ENCODE data around the gene TIGD2. TPM values are rescaled to one million over a fixed set of nuclear protein-coding genes. Genes with fewer than 3 reads are reported as not detected.
A peak's percentile ranks its signal among the peaks of the same experiment; 100 is the strongest.

TIGD2 gene
- 11.6 and 11.9 TPM in 2 replicates for total RNA-seq (2014; rRNA removed; shearing (Covaris generic))

- peak; percentile 76 for DNase-seq (ENCODE audit: low read depth)
These were observed at the start of gene TIGD2 for GRCh38 chr4:89110986-89111832. Gene TIGD2 (plus strand): TSS chr4:89111533. CDS start chr4:89112975, 1,442 bp downstream.

- peak; percentile 9 for DNase-seq (ENCODE audit: low read depth)
These were observed 46.5 kb upstream of the TIGD2 start for GRCh38 chr4:89064848-89065247.

- DNase-seq (ENCODE audit: low read depth) = peak; percentile 12
These were observed 43.9 kb upstream of the TIGD2 start for GRCh38 chr4:89067417-89067816.

DNA sequence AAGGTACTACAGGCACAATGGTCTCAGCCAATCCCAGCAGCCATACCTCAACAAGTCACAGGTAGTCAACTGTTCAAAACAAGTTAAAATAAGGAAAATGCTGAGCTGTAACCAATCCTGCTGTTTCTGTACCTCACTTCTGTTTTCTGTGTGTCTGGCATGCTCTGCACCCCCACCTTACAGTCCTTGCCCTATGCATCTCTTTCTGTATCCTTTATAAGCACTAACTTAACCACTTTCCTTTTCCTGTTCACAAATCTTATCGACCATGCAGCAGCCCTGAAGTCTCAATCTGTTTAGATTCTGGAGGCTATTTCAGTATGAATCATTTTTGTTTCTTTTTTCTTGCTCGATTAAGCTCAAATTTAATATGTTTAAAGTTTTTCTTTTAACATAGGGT, 41.9 kb upstream of the TIGD2 start:
- no peak for DNase-seq (ENCODE audit: low read depth)

DNA sequence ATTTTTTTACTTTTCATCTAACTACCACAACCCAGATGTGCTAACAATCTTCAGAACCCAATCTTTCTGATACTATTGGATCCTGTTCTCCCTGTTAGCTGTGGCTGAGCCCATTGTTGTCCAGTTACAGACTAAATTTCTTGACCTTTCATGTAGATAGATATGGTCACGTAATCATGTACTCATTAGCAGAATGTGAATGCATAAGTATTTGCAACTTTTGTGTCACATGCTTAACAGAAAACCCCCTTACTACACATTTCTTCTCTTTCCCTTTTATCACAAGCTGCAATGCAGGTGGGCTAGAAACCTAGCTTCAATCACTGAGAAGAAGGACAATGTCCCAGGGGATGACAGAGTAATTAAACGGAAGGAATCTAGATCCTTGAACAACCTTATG, 41.3 kb upstream of the TIGD2 start:
- no peak for DNase-seq (ENCODE audit: low read depth)

- DNase-seq (ENCODE audit: low read depth) = no peak
These were observed 40.0 kb upstream of the TIGD2 start for GRCh38 chr4:89071311-89071710.

DNA sequence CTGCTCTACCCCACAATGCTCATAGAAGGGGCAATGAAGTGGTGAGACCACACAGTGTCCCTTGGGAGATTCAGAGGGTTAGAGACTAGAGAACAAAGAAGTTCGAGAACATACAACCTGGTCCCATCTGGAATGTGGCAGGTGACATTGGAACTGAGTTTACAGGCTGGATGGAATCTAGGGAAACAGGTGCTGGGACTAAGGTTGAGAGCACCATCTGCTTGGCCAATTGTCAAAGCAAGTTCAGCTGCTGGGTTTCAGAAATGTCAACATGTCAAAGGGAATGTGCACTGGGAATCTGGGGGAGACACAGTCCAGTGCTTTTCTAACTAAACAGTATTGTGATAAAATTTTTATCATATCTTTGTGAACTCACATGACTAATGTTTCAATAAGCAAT, 38.4 kb upstream of the TIGD2 start:
- no peak for DNase-seq (ENCODE audit: low read depth)

DNA sequence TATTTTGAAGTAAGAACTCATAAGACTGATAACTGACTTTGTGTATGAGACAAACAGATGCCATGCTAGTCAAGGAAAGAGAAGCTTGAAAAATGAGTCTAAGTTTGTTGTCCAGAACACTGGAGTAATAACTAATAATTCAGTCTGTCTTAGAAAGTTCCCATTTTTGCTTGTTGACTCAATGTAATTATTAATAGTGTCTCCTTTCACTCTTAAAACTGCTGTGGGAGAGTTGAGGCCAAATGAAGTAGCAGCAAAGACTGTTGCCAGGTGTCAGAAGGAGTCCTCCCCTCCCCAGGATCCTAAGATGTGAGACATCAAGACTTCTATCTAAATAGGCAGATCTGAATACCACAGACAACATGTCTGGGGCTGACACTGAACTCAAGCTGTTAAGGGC, 33.6 kb upstream of the TIGD2 start:
- no peak for DNase-seq (ENCODE audit: low read depth)

- no peak for DNase-seq (ENCODE audit: low read depth)
These were observed 33.0 kb upstream of the TIGD2 start for GRCh38 chr4:89078300-89078699.

DNA sequence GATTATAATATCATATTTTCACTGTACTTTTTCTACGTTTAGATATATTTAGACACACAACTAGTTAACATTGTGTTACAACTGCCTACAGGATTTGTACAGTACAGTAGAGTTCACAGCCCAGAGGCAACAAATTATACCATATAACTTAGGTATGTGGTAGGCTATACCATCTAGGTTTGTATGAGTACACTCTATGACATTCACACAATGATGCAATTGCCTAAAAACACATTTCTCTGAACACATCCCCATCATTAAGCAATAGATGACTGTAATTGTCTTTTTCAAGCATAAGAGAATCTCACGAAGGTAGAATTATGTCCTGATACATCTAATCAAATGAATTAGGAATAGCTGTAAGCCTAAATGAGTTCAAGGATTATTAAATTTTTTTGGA, 12.3 kb upstream of the TIGD2 start:
- no peak for DNase-seq (ENCODE audit: low read depth)

DNA sequence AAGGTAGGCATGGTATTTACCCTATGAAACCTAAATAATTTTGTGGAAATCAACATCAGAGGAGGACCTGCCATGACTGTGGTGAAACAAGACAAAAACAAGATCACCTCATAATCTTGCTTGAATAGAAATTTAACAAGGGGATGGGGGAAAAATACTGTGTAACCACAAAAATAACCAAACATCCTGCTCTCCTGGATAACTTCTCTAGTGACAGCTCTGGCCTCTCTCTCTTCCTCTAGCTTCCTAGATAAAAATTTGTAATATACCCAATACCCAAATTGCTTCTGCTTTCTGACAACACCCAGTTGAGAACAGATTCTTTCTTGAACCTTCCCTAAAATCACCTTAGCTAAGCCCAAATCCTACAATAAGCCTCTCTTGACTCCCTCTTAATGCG, 11.9 kb upstream of the TIGD2 start:
- DNase-seq (ENCODE audit: low read depth) = no peak

GRCh38 chr4:89100853-89101252, 10.5 kb upstream of the TIGD2 start:
- DNase-seq (ENCODE audit: low read depth) = no peak

- no peak for DNase-seq (ENCODE audit: low read depth)
These were observed 9.8 kb upstream of the TIGD2 start for GRCh38 chr4:89101256-89102161.

GRCh38 chr4:89105726-89106125, 5.6 kb upstream of the TIGD2 start:
- no peak for DNase-seq (ENCODE audit: low read depth)

GRCh38 chr4:89108091-89108490, 3.2 kb upstream of the TIGD2 start:
- DNase-seq (ENCODE audit: low read depth) = no peak

DNA sequence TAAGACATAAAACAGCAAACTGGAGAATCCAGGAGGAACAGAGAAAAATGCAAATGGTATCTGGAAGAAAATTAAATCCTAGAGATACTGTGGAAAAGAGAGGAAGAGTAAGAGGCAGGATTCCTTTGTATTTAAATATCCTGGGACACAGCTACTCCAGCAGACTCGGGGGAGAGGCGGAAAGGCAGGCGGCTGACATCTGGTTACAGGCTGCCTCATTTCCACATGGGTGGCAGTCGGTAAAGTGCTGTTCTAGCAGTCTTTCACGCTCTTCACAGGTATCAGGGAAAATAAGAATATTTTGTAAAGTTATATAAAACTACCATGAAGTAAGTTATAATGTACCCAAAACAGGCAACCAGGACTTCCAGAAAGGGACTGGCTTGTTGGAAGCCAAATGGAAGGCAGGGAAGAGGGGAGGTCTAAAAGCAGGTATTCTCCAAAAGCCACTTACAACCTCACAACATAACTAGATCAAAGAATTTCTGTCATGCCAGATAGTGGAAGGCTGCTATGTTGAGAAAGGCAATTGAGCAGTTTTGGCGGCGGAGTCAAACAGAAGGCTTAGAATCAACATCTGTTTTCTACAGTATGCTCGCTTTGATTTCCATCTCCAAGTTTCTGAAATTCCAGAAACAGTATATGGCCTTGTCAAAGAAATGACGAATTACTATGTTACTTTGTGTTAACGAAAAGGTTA, 1.3 kb upstream of the TIGD2 start:
- DNase-seq (ENCODE audit: low read depth) = no peak

- DNase-seq (ENCODE audit: low read depth) = no peak
These were observed 770 bp upstream of the TIGD2 start for GRCh38 chr4:89110541-89110985.

GRCh38 chr4:89111833-89112563, 665 bp downstream of the TIGD2 start:
- peak; percentile 57 for DNase-seq (ENCODE audit: low read depth)

DNA sequence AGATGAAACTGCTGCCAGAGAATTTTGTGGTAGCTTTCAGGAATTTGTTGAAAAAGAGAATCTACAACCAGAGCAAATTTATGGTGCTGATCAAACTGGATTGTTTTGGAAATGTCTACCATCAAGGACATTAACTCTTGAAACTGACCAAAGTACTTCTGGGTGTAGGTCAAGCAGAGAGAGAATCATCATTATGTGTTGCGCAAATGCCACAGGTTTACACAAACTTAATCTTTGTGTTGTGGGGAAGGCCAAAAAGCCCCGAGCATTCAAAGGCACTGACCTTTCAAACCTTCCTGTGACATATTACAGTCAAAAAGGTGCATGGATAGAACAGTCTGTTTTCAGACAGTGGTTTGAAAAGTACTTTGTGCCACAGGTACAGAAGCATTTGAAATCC, 2.1 kb downstream of the TIGD2 start:
- no peak for DNase-seq (ENCODE audit: low read depth)

GRCh38 chr4:89114100-89114499, 2.8 kb downstream of the TIGD2 start:
- no peak for DNase-seq (ENCODE audit: low read depth)

DNA sequence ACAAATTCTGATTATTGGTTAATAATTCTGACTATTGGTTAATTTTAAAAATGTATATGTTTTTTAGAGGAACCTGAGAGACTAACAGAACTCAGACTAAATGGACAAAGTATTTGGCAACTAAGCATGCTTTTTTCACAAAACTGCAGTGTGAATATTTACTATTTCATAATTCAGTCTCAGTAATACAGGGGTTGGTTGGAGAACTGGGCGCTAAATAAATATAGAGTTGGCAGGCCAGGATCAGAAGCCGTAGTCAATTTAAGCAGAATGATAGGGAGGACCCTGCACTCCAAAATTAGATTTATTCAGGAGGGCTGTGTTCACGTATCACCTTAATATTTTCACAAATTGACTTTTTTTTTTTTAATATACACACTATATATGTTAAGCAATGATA, 5.8 kb downstream of the TIGD2 start:
- DNase-seq (ENCODE audit: low read depth) = no peak

Measured in M059J (cell line).